ENCODE results near the gene BSND.

- TF ChIP-seq CTCF (IDR thresholded peaks at IDR 0.05; ENCODE audit: low read depth, low read length) = no peak
- no peak for TF ChIP-seq MAX (IDR thresholded peaks at IDR 0.05; ENCODE audit: low read depth, low read length)
These were observed 1.7 kb downstream of the BSND start for GRCh38 chr1:55000110-55001085.

All from NB4 (cell line).